Neural progenitor cell (in vitro differentiated cells): ENCODE results near the gene PLXDC2.

Experiments
- CTCF ChIP-seq: fragments of 200-600 bp; sonication (generic); IDR thresholded peaks from 2 replicates; pipeline ENCODE4 v1.5.1; 2017; ENCODE audit warnings: antibody characterized with exemption, mild to moderate bottlenecking
- EZH2 ChIP-seq: fragments of 200-600 bp; sonication (generic); IDR thresholded peaks from 2 replicates; pipeline ENCODE4 v1.6.1; 2017; ENCODE audit warnings: antibody characterized with exemption, mild to moderate bottlenecking, moderate library complexity
- EZH2phosphoT487 ChIP-seq: fragments of 200-600 bp; sonication (generic); IDR thresholded peaks from 2 replicates; pipeline ENCODE4 v1.6.1; 2017; ENCODE audit warnings: antibody characterized with exemption

- TF ChIP-seq CTCF (no peak), EZH2 (no peak), EZH2phosphoT487 (no peak)
Observed at GRCh38 chr10:19877466-19878255, 61.4 kb downstream of the PLXDC2 start.
